GM13976 (cell line): ENCODE results near the gene SLC38A10.

ENCODE experiments used
- DNase-seq: peaks from one replicate; pipeline ENCODE4 v3.0.0; 2012; ENCODE audit warnings: low spot score
- CTCF ChIP-seq: IDR thresholded peaks from 2 replicates; pipeline ENCODE4 v1.5.1; 2012; ENCODE audit warnings: borderline replicate concordance, mild to moderate bottlenecking; ENCODE audit not compliant: insufficient read depth; ENCODE audit errors: extremely low read depth, missing control alignments, control extremely low read depth
- in situ Hi-C: fragments of 300-500 bp; cut with MboI; formaldehyde crosslinking; loops from one replicate; pipeline ENCODE4 v1.12.0; 2022; ENCODE audit warnings: low sequenced_read_pairs, mixed read lengths, inconsistent platforms; ENCODE audit not compliant: unreplicated experiment

Gene SLC38A10

DNA sequence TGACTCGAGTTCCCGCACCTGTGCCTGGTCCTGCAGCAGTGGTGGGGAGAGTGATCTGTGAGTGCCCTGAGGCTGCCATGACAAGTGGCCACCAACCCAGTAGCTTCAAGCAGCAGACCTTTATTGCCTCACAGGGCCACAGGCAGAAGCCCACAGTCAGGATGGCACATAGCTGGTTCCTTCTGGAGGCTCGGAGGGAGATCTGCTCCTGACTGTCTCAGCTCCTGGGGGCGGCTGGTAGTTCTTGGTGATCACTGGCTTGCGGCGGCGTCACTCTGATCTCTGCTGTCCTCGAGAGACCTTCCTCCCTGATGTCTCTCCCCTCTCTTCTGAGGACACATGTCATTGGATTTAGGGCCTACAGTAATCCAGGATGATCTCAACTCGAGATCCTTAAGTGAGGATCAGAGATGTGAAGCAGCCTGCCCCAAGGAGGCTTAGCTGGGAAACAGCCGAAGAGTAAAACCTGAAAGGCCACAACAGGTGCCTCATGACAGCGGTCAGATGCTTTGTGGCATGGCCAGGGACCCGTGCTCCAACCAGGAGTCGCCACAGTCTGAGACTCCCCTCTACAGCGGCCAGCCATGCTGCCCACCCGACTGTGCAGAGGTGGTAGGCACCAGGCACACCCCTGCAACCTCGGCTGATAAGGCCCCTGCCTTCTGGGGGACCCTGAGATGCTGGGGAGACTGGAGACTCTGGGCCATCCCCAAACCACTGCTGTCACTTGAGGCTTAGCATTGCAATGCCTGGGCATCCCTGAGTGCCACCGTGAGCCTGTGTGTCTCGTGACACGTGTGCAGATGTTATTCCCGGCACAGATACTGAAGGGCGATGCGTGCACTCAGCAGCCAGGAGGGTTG is 30.0 kb upstream of the SLC38A10 start:
- no peak for DNase-seq
- TF ChIP-seq CTCF, result no peak
- in situ Hi-C loops, result no loop called here

DNA sequence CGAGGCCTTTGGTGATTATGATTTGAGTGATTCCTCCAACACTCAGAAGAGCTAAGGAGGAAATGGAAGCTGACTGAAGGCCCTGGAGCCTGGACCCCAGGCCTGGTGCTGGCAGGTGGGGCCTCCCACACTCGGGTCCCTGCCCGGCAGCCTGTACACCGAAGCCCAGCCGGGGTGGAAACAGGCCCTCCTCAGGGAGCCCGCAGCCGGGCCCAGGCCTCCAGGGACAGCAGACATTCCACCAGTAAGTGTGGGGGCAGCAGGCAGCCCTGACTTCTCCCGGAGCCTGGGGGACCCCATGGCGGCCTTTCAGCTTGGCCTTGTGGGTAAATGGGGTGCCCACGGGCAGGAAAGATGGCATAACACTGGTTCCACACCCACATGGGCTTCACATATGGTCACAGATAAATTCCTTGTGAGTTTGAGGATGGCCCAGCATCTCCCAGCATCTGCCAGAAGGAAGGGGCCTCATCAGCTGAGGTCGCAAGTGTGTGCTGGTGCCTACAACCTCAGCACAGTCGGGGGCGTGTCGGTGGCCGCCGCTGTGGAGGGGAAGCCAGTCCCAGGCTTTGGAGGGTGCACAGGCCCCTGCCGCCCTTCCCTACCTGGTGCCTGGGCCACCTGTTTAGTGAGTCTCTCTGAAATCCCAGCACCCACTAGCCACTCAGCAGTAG is 29.2 kb upstream of the SLC38A10 start:
- in situ Hi-C loops, result no loop called here
- no peak for DNase-seq
- TF ChIP-seq CTCF, result no peak

GRCh38 chr17:81323411-81323868 is 28.3 kb upstream of the SLC38A10 start:
- DNase-seq, result no peak
- in situ Hi-C loops, result no loop called here
- TF ChIP-seq CTCF, result no peak

DNA sequence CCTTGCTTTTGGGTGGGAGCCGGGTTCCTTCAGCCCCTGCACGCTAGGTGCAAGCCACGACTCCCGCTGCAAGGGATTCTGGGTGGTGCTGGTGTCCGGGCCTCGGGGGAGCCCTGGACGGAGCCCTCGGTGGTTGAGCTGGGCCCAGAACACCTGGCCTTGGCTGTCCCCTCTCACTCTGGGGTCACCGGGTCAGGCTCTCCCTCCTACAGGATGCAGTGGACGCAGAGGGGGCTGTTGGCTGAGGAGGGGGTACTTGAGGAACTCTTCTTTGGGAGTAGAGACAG is 27.9 kb upstream of the SLC38A10 start:
- DNase-seq, result no peak
- no peak for TF ChIP-seq CTCF
- in situ Hi-C loops, result no loop called here

- in situ Hi-C loops, result no loop called here
- peak; percentile 44 for TF ChIP-seq CTCF
- DNase-seq, result peak; percentile 89
Measured at GRCh38 chr17:81322271-81323082, 27.4 kb upstream of the SLC38A10 start.

GRCh38 chr17:81317961-81318605 is 23.0 kb upstream of the SLC38A10 start:
- DNase-seq, result no peak
- TF ChIP-seq CTCF, result no peak
- in situ Hi-C loops, result no loop called here
